Measurements from ENCODE around the gene AACS. TPM values are rescaled to one million over a fixed set of nuclear protein-coding genes. Genes with fewer than 3 reads are reported as not detected.
A peak's percentile ranks its signal among the peaks of the same experiment; 100 is the strongest.

The AACS gene
- total and polyA plus RNA-seq, 2 of the 13 experiments (the other 11 are each of a cell fraction or from before 2014, with no cell fraction given), result 23.3 to 28.8 TPM

GRCh38 chr12:125161712-125162022, 96.4 kb downstream of the AACS start (continued):
- TF ChIP-seq ZNF142 (CRISPR knock-in tag; IDR thresholded peaks at IDR 0.05), result no peak
- no peak for TF ChIP-seq ZNF547 (CRISPR knock-in tag; IDR thresholded peaks at IDR 0.05)
- TF ChIP-seq BRCA1 (CRISPR knock-in tag; IDR thresholded peaks at IDR 0.05), result no peak
- TF ChIP-seq ZFP1 (CRISPR knock-in tag; IDR thresholded peaks at IDR 0.05), result no peak
- no peak for TF ChIP-seq KLF12 (CRISPR knock-in tag; IDR thresholded peaks at IDR 0.05; ENCODE audit: borderline replicate concordance)
- no peak for TF ChIP-seq IKZF1 (IDR thresholded peaks at IDR 0.05)
- TF ChIP-seq ZSCAN30 (CRISPR knock-in tag; IDR thresholded peaks at IDR 0.05), result no peak
- TF ChIP-seq KDM4B (CRISPR knock-in tag; IDR thresholded peaks at IDR 0.05), result no peak
- TF ChIP-seq GATAD2A (CRISPR knock-in tag; IDR thresholded peaks at IDR 0.05), result no peak

GRCh38 chr12:125162489-125163028, 97.3 kb downstream of the AACS start:
- POLR2A ChIA-PET, result no interaction called here
- Histone ChIP-seq H3K9me3 (ENCODE audit: low read length) (no peaks in the 10 kb centered on the region), H3K27ac (ENCODE audit: extremely low read length, insufficient read depth, low read length) (no peak overlapping the region), H2AFZ (ENCODE audit: low read length) (no peak overlapping the region), H3K4me3 (replicated peaks in 1 of 3; ENCODE audit: insufficient read depth in 1 of 3, low read depth in 2 of 3, low read length in 3 of 3) (no peak overlapping the region), H3K36me3 (replicated peaks in 1 of 2; ENCODE audit: control insufficient read depth in 1 of 2, insufficient read depth in 2 of 2, low read length in 2 of 2) (no peaks in the 10 kb centered on the region), H3K4me2 (ENCODE audit: low read depth, low read length) (no peak overlapping the region), H3K4me1 (ENCODE audit: insufficient read depth, low read length) (no peaks in the 10 kb centered on the region), H3K9ac (ENCODE audit: insufficient read depth, low read depth, low read length) (no peak overlapping the region), H3K27me3 (ENCODE audit: control insufficient read depth in 1 of 2, insufficient read depth in 2 of 2, low read length in 2 of 2) (peaks cover 0 to 10% of the 10 kb centered on the region in 2 experiments; a peak in 2 of 5 replicates), H3K79me2 (ENCODE audit: insufficient read depth, low read length) (no peaks in the 10 kb centered on the region), H4K20me1 (ENCODE audit: insufficient read depth, low read length) (no peaks in the 10 kb centered on the region)
- DNase-seq (ENCODE audit: low spot score) (no peak), ATAC-seq (no peak), FAIRE-seq (no peak)
- 57% methylated on average over 15 of the region's 15 CpGs for WGBS (ENCODE audit: low lambda C conversion rate)
- BruUV-seq (replicated peaks), result no TSS peak
- in situ Hi-C loops (cut with HindIII; ENCODE audit: extremely low pct_ligation_motif_present, low pct_unique_long_range_greater_than_20kb), result no loop called here
- intact Hi-C loops (cut with micrococcal nuclease; ENCODE audit: unreplicated experiment), result no loop called here
- CTCF ChIA-PET (ENCODE audit: low intra/inter-chr PET ratio, low total read pairs), result no interaction called here
- TF ChIP-seq ZKSCAN5 (CRISPR knock-in tag; IDR thresholded peaks at IDR 0.05) (no peak), MAFK (conservative IDR thresholded peaks at IDR 0.05 in 1 of 2, IDR thresholded peaks at IDR 0.05 in 1 of 2; ENCODE audit: low read length in 2 of 2) (peak in 1 of 2 experiments; percentile 29; a peak in 1 of 4 replicates)
